Astrocyte of the spinal cord (primary cell): ENCODE measurements around the gene ARHGEF11.
A peak's percentile ranks its signal among the peaks of the same experiment; 100 is the strongest.

Source experiments
- DNase-seq: peaks from one replicate; pipeline ENCODE4 v3.0.0; 2011; ENCODE audit warnings: low read depth, low spot score
- H3K4me3 ChIP-seq: 2 replicates; pipeline ENCODE4 v1.5.1; 2011; ENCODE audit warnings: low read depth, mild to moderate bottlenecking, low read length, moderate library complexity
- in situ Hi-C: cut with HindIII; loops from 2 replicates; pipeline ENCODE4 v1.10.0; 2017; ENCODE audit warnings: low sequenced_read_pairs
- TF ChIP-seq, protein P1 (sequence below): IDR thresholded peaks from 2 replicates; pipeline ENCODE4 v1.5.1; 2012; ENCODE audit warnings: low read depth, mild to moderate bottlenecking, low read length, inconsistent platforms

Gene ARHGEF11

DNA sequence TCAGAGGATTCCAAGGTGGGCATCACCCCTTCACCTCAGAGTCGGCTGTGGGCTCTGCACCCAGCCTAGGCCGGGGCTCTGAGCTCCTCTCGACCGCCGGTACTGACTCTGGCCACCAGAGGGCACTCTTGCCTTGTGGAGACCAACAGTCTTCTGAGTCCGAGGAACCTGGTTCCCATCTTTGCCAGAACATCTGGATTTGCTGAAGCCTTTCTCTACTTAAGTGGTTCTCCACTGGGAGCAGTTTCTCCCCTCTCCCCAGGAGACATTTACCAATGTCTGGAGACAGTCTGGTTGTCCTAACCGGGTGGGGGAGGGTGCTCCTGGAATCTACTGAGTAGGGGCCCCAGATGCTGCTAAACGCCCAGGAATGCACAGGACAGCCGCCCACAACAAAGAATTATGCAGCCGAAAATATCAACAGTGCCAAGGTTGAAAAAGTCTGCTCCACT is 44.7 kb upstream of the ARHGEF11 start:
- in situ Hi-C loops, result no loop called here
- no peak overlapping the region for H3K4me3 ChIP-seq
- TF ChIP-seq, protein P1, sequence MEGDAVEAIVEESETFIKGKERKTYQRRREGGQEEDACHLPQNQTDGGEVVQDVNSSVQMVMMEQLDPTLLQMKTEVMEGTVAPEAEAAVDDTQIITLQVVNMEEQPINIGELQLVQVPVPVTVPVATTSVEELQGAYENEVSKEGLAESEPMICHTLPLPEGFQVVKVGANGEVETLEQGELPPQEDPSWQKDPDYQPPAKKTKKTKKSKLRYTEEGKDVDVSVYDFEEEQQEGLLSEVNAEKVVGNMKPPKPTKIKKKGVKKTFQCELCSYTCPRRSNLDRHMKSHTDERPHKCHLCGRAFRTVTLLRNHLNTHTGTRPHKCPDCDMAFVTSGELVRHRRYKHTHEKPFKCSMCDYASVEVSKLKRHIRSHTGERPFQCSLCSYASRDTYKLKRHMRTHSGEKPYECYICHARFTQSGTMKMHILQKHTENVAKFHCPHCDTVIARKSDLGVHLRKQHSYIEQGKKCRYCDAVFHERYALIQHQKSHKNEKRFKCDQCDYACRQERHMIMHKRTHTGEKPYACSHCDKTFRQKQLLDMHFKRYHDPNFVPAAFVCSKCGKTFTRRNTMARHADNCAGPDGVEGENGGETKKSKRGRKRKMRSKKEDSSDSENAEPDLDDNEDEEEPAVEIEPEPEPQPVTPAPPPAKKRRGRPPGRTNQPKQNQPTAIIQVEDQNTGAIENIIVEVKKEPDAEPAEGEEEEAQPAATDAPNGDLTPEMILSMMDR, result peak; percentile 96
- peak; percentile 78 for DNase-seq

DNA sequence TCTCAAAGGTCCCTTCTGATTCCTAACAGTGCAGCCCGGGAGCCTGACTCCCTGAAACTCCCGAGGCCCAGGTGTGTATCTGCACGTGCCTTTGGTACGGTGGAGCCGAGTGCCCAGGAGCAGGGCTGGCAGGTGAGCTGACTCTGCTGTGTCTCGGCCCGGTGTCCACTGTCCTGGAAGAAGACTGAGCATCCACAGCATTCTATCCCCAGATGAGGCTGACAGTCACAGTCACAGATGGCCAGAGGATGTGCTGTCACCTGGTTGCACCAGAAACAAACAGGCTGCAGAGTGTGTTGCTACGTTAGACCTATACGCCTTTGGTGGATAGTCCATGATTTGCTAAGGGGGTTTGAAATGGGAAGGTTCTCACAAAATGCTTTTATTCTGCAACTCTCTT is 44.2 kb upstream of the ARHGEF11 start:
- no peak overlapping the region for H3K4me3 ChIP-seq
- in situ Hi-C loops, result no loop called here
- no peak for DNase-seq
- TF ChIP-seq, protein P1, result no peak

DNA sequence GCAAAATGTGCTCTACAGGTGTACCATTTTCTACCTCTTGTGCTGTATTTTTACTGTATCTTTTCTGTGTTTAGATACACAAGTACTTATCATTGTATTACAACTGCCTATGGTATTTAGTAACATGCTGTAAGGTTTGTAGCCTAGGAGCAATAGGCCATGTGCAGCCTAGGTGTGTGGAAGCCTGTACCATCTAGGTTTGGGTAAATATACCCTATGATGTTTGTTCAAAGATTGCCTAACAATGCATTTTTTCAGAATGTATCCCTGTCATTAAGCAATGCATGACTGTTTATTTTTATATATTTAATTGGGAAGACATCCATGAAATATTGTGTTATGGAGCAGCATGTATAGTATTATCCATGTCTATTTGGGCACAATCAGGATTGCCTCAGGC is 43.1 kb upstream of the ARHGEF11 start:
- TF ChIP-seq, protein P1, result no peak
- no peak for DNase-seq
- no peak overlapping the region for H3K4me3 ChIP-seq
- in situ Hi-C loops, result no loop called here

DNA sequence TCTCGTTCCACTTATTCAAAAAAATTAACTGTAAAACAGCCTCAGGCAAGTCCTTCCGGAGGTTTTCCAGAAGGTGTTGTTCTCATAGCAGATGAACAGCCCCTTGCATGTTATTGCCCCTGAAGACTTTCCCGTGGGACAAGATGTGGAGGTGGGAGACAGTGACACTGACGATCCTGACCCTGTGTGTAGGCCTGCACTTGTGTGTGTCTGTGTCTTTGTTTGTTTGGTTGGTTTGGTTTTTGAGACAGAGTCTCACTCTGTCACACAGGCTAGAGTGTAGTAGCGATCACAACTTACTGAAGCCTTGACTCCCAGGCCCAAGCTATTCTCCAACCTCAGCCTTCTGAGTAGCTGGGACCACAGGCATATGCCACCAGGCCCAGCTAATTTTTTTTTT is 41.5 kb upstream of the ARHGEF11 start:
- no peak for DNase-seq
- no peak overlapping the region for H3K4me3 ChIP-seq
- in situ Hi-C loops, result no loop called here
- TF ChIP-seq, protein P1, result no peak

DNA sequence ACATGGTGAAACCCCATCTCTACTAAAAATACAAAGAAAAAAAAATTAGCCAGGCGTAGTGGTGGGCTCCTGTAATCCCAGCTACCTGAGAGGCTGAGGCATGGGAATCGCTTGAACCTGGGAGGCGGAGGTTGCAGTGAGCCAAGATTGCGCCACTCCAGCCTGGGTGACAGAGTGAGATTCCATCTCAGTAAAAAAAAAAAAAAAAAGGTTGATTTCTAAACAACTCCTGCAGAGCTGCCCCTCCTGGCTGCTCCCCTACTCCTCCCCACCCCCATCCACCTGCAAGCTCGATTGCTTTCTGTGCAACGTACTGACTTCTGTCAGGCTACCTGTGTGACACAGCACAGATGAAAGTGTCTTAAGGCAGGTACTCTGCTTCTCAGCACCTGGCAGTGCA is 40.8 kb upstream of the ARHGEF11 start:
- H3K4me3 ChIP-seq, result no peak overlapping the region
- TF ChIP-seq, protein P1, result no peak
- in situ Hi-C loops, result no loop called here
- DNase-seq, result no peak

DNA sequence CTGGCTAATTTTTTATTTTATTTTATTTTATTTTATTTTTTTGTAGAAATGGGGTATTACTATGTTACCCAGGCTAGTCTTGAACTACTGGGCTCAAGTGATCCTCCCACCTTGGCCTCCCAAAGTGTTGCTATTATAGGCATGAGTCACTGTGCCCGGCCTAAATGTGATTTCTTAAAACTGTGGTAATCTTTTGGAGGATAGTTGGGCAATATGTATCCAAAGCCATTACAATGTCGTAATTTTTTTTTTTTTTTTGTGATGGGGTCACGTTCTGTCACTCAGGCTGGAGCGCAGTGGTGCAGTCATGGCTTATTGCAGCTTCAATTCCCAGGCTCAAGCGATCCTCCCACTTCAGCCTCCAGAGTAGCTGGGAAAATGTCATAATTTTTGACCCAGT is 39.9 kb upstream of the ARHGEF11 start:
- TF ChIP-seq, protein P1, result no peak
- DNase-seq, result no peak
- in situ Hi-C loops, result no loop called here
- no peak overlapping the region for H3K4me3 ChIP-seq

DNA sequence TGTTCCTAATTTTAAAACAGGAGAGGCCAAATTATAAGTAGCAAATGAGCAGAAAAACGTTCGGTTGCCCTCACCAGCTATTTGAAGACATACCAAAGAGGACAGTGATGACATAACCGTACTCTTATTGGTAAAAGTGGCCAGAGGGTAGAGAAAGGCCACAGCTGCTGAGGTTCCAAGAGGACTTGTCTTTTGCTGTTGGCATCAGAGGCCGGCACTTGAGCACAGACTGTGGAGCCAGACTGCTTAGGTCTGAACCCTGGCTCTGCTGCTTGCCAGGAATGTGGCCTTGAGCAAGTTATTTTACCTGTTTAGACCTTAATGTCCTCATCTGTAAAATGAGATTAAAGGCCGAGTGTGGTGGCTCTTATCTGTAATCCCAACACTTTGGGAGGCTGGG is 39.2 kb upstream of the ARHGEF11 start:
- TF ChIP-seq, protein P1, result no peak
- in situ Hi-C loops, result no loop called here
- DNase-seq, result no peak
- no peak overlapping the region for H3K4me3 ChIP-seq
